GM13977 (cell line): ENCODE measurements around the gene PDSS2.

Experiments used
- DNase-seq: peaks from one replicate; pipeline ENCODE4 v3.0.0; 2012; ENCODE audit warnings: low spot score
- in situ Hi-C: fragments of 300-500 bp; cut with MboI; formaldehyde crosslinking; loops from one replicate; pipeline ENCODE4 v1.12.0; 2022; ENCODE audit warnings: low sequenced_read_pairs, low pct_unique_long_range_greater_than_20kb, mixed read lengths, inconsistent platforms; ENCODE audit not compliant: unreplicated experiment
- TF ChIP-seq, protein P1 (sequence below): IDR thresholded peaks from 2 replicates; pipeline ENCODE4 v1.5.1; 2012; ENCODE audit warnings: mild to moderate bottlenecking, control low read depth; ENCODE audit not compliant: insufficient read depth; ENCODE audit errors: extremely low read depth, missing control alignments

Gene PDSS2

DNA sequence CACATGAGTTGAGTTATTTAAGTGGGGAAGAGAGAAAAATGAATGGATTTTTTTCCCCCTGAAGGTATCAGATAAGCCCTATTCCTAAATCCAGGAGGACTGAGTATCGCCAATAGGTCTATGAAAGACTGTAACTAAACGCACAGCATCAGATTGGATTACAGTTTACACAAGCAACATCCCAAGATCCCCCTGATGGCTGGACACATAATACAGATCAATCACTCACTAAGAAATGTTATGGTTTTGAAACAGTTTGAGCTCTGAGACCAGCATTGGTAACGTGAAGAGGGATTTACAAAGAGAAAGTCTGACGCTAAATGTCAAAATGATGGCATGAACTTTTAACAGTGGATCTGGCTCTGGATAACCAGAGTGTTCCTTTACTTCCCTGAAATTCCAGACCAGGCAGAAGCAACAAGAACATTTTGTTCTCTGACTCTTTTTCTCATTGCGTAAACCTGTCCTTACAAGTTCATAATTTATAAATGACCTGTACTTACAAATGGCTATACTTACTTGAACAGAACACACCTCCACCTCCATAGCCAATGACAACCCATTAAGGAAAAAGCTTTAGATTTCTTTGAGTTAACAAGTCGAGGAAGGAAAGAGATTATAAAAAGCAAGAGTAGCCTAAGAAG, 212.3 kb downstream of the PDSS2 start:
- in situ Hi-C loops, result no loop called here
- TF ChIP-seq, protein P1, sequence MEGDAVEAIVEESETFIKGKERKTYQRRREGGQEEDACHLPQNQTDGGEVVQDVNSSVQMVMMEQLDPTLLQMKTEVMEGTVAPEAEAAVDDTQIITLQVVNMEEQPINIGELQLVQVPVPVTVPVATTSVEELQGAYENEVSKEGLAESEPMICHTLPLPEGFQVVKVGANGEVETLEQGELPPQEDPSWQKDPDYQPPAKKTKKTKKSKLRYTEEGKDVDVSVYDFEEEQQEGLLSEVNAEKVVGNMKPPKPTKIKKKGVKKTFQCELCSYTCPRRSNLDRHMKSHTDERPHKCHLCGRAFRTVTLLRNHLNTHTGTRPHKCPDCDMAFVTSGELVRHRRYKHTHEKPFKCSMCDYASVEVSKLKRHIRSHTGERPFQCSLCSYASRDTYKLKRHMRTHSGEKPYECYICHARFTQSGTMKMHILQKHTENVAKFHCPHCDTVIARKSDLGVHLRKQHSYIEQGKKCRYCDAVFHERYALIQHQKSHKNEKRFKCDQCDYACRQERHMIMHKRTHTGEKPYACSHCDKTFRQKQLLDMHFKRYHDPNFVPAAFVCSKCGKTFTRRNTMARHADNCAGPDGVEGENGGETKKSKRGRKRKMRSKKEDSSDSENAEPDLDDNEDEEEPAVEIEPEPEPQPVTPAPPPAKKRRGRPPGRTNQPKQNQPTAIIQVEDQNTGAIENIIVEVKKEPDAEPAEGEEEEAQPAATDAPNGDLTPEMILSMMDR, result no peak
- no peak for DNase-seq

DNA sequence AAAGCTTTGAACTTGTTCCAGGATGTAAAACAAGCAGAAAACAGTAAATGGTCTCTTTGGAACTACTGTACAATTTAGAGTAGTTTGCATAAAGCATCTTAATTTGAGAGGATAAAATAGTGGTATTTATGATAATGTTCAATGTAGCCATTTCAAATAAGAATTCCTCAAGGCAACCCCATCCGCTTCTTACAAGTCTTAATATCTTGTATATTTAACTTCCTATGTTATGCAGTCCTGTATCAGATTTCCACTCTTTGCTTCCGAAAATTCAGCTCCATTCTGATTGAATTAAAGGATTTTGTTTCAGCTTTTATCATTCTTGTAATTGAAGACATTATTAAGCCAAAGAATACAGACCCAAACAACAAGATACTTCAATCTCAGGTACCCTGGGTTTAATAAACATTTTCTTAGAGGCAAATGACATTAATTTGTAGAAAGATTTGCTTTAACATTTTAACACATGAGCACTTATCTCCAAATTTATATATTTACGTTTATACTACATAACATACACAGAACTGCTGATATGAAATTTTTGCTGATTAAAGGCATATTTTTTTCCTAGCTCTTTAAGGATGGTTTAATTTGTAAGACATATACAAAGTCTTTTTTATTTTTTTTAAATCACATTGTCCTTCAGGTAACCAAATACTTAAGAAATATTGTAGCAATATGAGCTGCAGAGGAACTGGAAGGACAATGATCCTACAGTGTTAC, 213.0 kb downstream of the PDSS2 start:
- DNase-seq, result no peak
- in situ Hi-C loops, result no loop called here
- TF ChIP-seq, protein P1, result no peak

DNA sequence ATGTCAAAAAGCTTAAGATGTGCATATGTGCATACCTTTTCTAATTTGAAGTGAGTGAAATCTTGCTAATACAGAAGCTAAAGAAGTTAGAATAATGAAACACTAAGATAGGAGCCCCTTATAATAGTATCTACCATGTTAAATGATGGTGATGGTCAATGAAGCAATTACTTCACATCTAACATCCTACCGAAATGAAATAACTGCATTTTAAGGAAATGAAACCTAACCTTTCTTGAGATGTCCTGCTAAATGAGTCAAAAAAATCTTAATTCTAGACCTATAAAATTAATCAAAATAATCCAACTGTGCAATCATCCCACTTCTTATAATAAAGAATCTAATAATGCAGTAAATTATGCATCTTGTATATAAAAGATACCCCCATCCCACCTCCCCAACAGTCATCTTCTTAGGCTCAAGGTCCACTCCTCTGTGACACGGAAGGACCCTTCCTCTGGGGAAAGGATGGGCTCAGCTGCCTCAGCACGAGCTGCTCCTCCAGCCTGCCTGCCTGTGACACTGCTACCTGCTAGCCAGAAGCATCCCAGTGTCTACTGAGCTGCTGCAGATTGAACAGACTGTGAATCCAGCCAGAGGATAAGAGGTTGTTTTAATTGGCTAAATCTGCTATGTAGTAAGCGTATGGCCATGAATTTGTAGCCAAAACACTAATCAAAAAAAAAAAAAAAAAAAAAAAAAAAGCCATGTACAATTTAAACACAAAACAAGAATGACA, 214.5 kb downstream of the PDSS2 start:
- DNase-seq, result no peak
- in situ Hi-C loops, result no loop called here
- TF ChIP-seq, protein P1, result no peak

DNA sequence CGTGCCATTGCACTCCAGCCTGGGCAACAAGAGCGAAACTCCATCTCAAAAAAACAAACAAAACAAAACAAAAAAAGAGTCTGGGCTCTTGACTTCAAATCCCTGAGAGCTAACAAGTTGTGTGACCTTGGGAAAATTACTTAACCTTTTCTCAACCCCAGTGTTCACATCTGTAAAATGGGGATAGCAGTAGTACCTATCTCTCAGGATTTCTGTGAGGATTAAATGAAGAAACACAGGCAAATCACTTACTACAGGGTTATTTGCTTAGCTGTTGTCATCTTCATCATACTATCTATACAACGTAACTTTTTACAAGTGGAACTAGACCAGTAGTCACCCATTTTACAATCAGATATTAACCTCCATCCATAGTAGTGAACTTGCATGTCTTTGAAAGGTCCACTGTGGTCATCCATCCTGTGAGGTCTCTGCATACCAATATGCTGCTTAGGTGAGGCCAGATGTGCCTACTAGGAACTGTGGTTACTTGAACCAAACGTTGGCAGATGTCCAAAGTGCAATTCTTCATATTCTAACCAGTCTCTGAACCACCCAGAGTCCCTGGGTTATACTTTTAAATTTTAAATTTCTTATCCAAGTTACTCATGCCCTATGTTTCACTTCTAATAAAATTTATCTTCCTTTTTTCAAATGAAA, 215.2 kb downstream of the PDSS2 start:
- TF ChIP-seq, protein P1, result no peak
- in situ Hi-C loops, result no loop called here
- no peak for DNase-seq

DNA sequence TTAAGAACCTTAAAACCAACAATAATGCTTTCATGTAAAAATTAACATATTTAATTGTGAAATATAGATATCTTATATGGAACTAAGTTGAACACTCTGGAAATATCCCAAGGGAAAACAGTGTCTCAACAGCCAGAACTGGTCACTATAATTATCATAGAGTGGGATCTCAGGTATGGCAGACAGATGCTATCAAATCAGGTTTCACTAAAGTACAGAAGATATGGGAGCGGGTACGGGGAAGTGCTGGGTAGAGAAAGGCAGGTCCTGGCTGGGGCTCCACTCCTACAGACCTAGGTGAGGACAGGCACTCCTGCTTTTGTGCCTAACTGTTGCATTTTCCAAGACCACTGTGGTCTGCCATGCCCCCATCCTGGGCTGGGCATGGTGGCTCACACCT, 215.9 kb downstream of the PDSS2 start:
- TF ChIP-seq, protein P1, result no peak
- in situ Hi-C loops, result no loop called here
- DNase-seq, result no peak

DNA sequence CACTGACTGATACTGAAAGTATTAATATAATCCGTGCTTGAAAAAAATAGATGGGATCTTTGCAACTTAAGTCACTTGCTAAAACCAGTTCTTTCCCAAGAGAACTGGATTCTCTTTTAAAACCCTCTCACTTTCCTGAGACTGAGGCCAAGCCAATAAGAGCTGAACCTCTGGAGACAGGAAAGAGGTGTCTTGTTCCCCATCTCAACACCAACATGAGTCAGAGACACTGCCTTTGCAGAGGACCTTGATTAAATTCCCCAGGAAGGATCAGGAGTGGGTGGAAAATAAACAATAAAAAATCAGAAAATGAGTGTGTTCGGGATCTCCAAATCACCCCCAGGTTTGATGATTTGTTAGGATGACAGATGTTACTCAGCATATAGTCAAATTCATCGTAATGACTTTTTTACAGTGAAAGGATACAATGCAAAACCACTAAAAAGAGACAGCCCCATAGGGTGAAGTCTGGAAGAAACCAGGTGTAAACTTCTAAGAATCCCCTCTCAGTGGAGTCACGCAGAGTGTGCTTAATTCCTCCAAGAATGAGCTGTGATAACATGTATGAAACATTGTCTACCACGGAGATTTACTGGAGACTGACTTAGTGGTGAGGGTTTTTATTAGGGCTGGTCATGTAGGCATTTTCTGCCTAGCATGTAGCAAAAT, 221.2 kb downstream of the PDSS2 start:
- in situ Hi-C loops, result no loop called here
- TF ChIP-seq, protein P1, result no peak
- DNase-seq, result no peak
